NCI-H2029 treated with DMSO at 0.1 percent for 48 hours (cell line): Measurements from ENCODE around the gene ABAT.
"Not testable (repeated sequence)": the region's sequence is repeated elsewhere in the genome, so short reads cannot be mapped to it uniquely, and the experiment has no call there.

Experiments
- DNase-seq: peaks from one replicate; lab custom pipeline; 2025; lab: John Stamatoyannopoulos, UW

Gene ABAT

DNA sequence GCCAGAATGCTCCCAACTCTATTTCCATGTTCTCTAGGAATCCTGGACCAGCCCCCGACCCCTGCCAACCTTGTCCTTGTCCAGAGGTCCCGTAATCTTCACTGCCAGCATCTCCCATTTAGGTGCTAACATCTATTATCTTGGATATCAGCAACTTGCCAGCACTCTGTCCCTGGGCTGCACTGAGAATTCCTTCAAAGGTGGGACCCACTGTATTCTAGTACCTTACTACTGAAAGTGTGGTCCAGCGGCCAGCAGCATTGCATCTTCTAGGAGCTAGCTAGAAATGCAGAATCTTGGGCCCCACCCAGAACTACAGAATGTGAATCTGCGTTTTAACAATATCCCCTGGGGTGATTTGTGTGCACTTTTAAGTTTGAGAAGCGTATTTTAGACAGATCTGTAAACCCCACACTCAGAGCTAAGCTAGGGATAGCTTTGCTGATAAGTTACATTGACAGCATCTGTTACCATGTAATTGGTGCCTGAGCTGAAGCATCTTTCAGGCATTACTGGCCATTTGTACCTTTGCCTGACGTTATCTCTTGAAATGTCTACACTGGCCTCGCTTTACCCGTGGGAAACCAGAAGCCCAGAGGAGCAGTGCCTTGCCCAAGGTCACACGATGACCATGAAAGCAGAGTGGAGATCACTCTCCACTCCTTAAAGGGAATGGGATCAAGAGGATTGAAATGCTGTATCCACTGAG, 8.3 kb downstream of the ABAT start:
- DNase-seq = no peak

DNA sequence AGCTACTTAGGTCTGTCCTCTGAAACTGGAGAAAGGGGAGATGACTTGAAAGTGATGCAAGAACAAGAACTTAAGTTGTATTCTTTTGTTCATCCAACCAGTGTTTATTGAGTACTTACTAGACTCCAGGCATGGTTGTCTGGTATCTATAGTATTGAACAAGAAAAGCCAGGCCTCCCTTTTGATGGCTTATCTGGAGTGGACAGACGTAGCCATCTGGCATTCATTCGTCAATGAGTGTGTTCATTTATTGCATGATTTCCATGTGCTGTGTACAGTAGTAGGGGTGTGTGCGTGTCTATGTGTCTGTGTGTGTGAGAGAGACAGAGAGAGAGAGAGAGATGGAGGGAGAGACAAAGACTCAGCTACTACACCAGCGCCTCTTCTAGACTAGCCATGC, 9.2 kb downstream of the ABAT start:
- DNase-seq = no peak

DNA sequence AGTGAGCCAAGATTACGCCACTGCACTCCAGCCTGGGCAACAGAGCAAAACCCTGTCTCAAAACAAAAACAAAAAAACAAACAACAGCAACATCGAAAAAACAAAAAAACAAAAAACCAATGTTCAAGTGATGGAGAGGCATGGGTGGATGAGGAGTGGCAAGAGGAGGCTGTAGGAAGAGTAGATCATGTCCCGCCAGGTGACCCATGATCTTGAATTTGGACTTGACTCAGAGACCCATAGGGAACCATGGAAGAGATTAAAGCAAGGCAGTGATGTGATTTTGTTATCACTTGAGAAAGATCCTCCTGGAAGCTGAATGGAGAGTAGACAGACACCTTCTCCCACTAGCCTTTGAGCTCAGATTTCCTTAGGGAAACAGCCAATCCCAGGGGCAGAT, 11.2 kb downstream of the ABAT start:
- no peak for DNase-seq

DNA sequence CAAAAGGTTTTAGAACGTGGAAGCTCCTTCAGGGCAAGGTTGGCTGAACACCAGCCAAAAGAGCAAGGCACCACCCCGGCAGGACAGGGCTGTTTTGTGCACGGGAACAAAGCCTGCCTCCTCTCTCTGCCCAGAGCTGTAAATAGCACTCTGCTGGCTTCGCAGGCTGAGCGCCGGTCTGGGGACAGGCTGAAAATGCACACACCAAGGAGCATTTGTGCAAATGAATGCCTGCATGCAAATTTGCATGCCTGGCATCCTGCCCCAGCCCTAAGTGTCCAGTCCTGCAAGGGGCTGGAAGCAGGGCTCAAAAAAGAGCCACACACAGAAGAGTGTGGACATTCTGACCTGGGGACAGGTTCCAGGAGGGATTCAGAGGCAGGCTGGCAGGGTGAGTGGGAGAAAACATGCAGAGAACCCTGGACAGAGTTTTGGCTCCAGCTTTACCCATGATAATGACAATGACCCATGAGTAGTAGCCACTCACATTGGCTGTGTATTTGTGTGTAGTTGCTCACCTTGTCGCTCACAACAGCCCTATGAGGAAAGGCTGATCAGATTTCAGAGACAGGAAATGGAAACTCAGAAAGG, 11.7 kb downstream of the ABAT start:
- peak; percentile 77 for DNase-seq

DNA sequence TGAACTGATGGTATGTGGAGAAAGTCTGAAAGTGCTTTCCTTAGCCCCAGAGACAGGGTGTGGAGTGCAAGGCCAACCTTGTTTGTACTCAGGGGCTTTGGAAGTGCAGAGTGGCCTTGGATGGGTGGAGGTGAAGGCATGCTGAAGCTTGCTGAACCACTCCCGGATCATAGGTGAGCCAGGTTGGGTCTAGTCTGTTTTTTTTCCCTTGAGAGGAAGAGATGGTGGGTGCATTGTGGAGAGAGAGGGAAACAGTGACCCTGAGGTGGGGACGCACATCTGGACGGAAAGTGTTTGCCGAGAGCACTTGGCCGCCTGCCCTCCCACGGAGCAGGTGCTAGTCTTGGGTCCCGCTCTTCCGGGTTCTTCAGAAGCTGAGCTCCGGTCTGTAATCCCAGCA, 12.5 kb downstream of the ABAT start:
- DNase-seq = peak; percentile 71

DNA sequence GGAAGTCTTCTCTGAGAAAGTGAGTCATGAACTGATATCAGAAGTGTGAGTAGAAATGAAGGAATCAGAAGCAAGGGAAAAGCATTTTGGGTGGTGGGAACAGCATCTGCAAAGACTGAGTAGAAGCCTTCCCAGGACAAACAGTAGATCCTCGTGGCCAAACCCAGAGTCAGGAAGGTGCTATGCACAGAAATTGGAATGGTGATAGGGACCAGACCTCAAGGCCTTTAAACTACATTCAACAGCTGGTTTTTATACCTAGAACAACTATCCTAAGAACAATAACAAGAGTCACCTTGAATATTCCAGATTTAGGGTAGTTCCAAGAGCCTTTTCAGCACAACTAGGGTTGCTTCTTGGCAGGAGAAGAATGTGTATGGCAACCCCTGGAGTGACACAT, 15.3 kb downstream of the ABAT start:
- DNase-seq = no peak

DNA sequence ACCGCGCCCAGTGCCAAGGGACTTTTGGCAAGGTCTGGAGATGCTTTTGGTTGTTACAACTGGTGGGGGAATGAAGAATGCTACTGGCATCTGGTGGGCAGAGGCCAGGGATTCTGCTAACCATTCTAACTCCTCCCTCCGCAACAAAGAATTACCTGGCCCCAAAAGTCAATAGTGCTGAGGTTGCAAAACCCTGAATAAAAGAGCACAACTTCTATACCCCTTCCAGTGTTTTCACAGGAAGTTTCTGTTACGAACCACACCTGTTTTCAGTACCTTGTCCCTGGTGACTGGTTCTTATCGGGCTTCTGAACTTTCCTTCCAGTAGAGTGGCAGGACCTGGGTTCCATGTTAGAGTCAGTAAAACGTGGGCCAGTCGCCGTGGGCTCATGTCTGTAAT, 17.3 kb downstream of the ABAT start:
- no peak for DNase-seq

DNA sequence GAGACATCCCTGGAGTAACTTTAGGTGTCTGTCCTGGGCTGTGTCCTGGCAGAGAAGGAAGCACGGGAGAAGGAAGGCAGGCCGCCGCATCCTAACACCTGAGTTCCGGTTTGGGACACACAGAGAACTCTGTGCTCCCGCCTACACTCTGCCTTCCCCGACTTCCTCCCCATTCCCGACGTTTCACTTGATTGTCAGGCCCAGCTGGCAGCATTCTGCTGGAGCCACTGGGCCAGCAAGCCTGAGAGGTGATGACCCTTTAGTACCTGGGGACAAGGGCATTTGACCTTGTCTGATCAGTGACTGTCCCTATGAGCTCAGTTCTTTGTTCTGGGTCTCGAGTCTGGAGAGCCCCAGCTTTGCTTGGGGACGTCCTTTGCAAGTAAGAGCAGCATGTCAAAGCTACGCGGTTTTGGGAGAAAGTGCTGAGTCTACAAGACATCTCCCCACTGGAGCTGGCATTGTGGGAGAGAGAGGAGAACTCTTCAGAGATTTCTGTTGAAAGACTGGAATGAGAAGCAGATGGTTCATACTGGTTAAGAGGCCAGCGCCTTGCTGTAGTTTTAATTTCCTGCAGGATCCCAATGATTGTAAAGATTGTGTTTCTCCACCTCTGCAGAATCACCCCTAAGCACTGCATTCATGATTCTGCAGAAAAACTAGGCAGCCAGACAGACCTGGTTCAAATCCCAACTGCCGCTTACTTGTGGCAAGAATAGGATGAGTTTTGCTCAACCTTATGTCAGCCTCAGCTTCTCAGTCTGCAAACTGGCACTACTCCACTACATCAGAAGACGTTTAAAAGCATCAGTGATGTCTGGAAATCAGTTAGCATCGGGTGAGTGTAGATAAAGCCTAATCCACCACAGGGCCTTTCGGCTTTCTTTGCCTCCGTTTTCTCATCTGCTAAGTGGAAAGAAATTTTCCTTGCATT, 20.6 kb downstream of the ABAT start:
- DNase-seq = no peak

DNA sequence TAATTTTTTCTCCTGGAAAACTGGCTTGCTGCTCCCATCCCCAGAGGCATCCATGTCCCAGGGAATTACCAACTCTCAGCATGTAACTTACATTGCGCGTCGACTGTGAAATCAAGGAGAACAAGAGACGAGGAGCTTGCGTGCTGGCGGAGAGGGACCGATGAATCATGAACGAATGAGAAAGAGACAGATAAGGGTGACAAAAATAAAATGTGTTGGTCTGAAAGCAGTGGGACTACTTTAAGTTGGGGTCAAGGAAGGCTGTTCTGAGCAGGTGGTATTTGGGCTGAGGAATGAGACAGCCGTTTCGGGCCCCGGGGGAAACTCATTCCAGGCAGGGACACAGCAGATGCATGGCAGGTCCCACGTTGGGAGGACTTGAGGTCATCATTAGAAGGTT, 22.5 kb downstream of the ABAT start:
- DNase-seq = no peak

DNA sequence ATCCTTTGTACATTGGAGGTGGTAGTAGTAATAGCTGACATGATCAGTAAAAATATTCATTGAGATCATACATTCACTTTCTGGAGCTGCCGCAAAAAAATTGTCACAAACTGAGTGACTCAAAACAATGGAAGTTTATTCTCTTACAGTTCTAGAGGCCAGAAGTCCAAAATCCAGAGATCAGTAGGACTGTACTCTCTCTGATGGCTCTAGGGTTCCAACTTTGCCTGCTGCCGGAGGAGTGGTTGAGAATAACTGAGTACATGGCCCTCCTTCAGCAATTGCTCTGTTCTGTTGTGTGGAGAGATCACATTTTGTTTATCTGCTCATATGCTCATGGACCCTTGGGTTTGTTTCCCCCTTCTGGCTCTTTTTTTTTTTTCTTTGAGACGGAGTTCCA, 23.5 kb downstream of the ABAT start:
- DNase-seq = no peak

DNA sequence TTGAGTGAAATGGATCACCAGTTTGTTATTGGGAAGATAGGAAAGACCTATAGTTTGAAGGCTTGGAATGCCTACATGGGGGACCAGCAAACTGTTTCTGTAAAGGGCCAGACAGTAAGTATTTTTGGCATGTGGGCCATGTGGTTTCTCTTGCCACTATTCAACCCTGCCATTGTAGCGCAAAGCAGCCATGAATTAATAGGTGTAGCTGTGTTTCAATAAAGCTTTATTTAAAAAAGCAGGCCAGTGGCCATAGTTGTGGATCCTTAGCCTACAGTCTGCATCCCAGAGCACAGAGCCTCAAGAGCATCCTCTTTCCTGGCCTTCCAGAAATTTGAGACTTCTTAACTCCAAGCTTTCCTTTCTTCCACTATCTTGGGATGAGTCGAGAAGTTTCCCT, 29.3 kb downstream of the ABAT start:
- no peak for DNase-seq

DNA sequence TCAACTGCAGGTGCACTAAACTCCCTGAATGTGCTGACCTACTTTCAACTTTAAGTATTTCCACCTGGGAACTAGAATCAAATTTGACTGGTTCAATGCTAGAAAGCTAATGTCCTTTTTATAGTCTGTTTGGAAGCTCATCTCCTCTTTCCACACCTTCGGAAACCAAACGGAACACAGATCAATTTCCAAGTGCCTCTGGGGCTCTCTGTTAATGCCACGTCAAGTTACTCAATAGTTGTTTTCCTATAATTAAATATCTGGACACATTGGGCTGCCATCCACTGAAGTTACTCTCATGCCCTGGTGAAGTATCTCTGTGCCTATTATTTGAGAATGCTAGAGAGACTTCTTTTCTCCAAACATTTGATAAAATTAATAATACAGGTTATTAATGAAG, 29.7 kb downstream of the ABAT start:
- DNase-seq = no peak

DNA sequence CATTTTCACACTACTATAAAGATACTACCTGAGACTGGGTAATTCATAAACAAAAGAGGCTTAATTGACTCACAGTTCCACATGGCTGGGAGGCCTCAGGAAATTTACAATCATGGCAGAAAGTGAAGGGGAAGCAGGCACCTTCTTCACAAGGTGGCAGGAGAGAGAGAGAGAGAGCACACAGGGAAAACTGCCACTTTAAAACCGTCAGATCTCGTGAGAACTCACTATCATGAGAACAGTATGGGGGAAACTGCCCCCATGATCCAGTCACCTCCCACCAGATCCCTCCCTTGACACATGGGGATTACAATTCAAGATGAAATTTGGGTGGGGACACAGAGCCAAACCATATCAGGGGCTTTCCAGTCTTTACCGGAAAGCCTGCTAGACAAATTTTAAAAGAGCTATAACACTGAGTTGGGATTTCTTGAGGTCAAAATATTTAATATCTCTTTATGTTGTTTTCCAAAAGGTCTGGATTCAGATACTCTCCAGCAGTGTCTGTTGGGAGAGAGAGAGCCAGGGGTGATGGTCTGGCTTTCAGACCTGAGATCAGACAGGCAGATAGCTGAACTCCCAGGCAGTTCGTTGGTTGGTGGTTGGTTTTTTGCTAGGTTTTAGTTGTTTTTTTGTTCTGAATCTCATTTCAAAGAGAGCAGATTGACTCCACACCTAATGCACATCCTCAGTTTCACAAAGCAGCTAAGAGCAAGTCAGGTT, 30.8 kb downstream of the ABAT start:
- DNase-seq = not testable (repeated sequence)

DNA sequence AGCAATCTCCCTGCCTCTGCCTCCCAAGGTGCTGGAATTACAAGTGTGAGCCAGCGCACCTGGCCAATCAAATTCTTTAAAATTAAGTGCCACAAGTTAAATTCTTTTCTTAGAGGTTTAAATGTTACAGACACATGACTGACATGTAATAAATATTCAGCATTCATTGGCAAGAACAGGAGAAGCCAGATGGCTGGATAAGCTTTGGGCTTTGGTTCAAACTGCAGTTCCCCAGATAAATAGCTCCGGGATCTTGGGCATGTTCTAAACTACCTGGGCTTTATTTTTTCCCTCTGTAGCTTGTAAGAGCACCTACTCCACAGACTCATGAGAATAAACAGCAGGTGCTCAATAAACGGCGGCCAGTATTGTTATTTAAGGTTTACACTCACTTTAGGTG, 34.1 kb downstream of the ABAT start:
- DNase-seq = no peak

DNA sequence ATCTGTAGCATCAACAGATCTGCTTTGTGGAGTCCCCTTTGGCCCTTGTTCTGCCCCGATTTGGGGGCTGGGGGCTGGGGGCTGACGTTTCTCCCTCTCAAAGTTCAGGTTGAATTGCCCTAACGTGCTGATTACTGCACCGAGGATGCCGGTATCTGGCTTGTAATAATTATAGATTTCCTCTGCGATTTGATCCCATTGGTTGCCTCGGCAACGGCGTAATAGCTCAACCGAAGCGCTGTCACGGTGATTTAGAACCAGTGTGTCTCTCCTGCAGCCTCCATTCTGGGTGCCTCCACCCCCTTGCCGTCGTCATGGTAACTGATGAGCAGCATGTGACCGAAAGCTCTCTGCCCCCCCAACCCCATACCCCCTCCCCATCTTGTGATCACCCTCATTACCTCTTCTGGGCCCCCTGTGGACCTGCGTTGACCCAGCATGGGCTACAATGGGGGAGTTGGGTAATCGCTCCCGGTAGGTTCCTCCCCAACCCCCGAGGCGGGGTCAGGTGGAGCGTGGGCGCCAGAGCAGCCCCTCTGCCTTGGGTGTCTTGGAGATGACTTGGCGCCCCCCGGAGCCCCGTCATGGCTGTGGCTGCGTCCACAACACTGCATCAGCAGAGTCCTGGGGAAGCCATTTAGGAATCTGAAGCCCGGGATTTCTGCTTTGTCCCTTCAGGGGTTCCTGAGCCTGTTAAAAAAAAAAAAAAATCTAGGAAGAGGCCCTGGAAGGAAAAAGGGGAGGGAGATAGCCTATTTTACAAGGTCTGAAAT, 38.4 kb downstream of the ABAT start:
- DNase-seq = no peak

DNA sequence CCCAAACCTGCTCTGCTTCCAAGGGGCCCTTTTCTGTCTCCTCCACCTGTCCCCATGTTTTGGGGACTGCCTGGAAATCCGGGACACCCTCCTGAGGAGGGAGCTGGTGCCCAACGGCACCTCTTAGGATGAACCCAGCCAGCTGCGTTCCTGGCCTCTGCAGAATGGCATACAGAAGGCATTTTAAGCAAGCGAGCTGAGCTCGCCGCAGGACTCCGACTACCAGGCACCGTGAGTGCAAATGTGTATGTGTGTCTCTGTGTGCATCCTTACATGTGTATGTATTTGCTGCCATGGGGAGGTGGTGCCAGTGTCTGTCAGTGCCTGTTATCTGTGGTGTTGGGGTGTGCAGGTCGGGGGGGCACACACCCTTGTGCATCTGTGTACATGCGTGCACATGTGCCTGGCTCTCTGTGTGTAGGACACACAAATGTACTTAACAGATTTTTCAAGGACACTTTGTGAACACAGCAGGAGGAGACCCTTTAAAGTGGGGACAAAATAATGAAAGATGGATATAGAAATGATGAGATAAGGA, 39.3 kb downstream of the ABAT start:
- DNase-seq = no peak

DNA sequence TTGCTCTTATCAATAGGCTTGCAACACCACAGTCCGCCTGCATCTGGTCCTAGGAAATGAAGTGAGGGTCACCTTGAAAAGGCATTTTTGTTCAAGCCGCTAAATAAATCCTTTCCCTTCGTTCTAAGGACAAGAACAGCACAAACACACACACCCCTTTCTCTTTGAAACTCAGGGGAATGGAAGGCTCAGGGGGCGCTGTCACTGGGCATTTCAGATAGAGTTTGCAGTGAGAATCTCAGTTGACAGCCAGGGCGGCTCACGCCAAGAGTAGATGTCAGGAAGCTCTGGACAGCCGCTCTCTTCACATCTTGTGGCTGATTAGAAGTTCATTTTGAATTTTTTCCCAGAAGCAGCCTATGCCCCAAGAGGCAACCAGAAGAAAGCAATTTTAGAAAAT, 39.8 kb downstream of the ABAT start:
- no peak for DNase-seq

DNA sequence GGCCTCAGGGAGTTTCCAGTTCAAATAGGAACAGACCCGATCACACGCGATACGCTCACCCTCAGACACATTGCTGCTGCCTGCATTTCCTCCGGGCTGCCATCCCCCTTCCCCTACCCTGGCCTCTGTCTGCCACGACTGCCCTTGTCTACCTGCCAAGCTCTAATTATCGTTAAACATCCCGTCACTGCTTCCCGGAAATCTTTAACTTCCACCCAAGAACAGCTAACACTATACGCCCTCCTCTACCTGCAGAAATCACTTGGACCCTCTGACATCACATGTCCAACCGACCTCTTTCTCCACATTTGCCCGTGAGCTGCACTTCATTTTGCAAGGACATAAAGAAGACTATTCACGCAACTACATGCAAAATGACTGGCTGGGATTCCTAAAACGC, 40.4 kb downstream of the ABAT start:
- DNase-seq = no peak

DNA sequence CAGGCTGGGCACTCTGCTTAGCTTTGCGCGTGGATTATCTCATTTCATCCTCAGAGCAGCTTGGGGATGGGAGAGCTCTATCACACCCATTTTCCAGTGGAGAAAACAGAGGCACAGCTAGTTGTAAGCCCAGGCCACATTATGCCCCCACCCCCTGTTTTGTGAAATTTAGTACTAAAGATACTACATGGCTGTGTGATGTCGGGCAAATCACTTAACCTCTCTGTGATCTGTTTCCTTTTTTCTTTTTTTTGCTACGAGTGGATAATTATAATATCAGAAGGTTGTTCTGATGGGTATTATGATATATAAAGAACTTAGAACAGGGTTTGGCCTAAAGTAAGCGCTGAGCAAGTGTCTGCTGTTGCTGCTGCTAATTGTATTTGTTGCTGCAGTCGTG, 41.6 kb downstream of the ABAT start:
- no peak for DNase-seq

DNA sequence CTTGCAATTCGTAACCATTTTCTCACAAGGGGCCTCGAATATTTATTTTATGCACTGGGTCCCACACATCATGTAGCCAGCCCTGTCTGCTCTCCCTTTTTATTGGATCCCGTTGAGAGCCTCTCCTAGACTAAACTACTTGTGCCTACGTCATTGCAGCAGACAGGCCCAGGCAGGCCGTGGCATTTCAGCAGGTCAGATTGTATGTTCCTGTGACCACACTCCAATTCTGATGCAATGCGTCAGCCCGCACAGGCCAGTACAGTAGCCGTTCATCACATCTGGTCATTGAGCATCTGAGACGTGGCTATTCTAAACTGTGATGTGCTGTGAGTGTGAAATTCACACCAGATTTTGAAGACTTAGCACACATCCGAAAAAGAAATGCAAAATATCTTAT, 42.2 kb downstream of the ABAT start:
- DNase-seq = no peak

DNA sequence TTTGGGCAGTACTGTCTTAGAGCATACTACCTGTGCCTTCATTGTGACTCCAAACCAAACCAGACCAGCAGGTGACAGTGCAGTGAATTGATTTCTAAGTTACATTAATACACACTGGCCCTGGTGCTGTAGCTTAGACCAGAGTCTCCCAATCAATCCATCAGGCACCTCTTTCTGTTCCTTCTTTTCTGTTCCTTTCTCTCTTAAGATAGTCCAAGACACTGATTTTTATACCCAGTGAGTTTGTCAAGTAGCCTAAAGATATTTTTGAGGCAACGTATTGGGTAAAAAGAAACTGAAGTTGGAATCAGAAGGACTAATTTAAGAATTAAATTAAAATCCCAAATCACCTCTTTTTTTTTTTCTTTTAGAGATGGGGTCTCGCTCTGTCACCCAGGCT, 43.1 kb downstream of the ABAT start:
- no peak for DNase-seq
